HCT116 (cell line): ENCODE data around the gene PEX26. TPM values are rescaled to one million over a fixed set of nuclear protein-coding genes. Genes with fewer than 3 reads are reported as not detected.

Source experiments
- ATAC-seq: fragments of 200-7000 bp; cut with Tn5 transposase; 2 replicates; pipeline ENCODE4 v1.9.1; 2020; ENCODE audit warnings: mild to moderate bottlenecking, moderate library complexity
- BruUV-seq: library from RNA; stranded (reverse); fragments of 400-500 nt; replicated peaks from 2 replicates; lab custom pipeline; 2021; lab: Mats Ljungman, UMichigan
- CTCF ChIA-PET: fragments of 300-600 bp; sonication (Branson Sonifier 250); formaldehyde crosslinking; loops from one replicate; lab custom pipeline; 2021; ENCODE audit warnings: antibody characterized with exemption; lab: Charles Lee
- POLR2A ChIA-PET: fragments of 300-600, 350-600 bp; sonication (Branson Sonifier 250); formaldehyde crosslinking; loops from one replicate; lab custom pipeline; 2021; ENCODE audit warnings: antibody characterized with exemption; lab: Charles Lee
- RAD21 ChIA-PET, 2 experiments: fragments of 300-600 bp; sonication (Branson Sonifier 250); formaldehyde crosslinking; loops; one replicate each; lab custom pipeline; 2023; ENCODE audit warnings: low total read pairs in 2 of 2; ENCODE audit not compliant: uncharacterized antibody in 2 of 2, unreplicated experiment in 2 of 2, low non-redundant PET in 1 of 2; lab: Charles Lee
- DNase-seq: peaks from one replicate; pipeline ENCODE4 v3.0.0-alpha.2; 2010; ENCODE audit warnings: low read depth, low spot score
- H2AFZ ChIP-seq: fragments of 200-600 bp; shearing (Covaris generic), sonication (generic); 2 replicates; pipeline ENCODE4 v1.6.1; 2017; ENCODE audit warnings: low read depth, mixed run types, mixed read lengths, antibody characterized with exemption, low read length; ENCODE audit not compliant: poor library complexity, severe bottlenecking
- H3K27ac ChIP-seq: 2 replicates; pipeline ENCODE4 v1.5.1; 2012; ENCODE audit warnings: low read depth, low read length
- H3K27me3 ChIP-seq: fragments of 200-600 bp; sonication (generic); 2 replicates; pipeline ENCODE4 v1.6.1; 2016; ENCODE audit warnings: mixed run types, low read length, mixed read lengths; ENCODE audit not compliant: insufficient read depth
- H3K36me3 ChIP-seq, 2 experiments: fragments of 200-500 bp in 1 of 2; fragments of 200-600 bp in 1 of 2; sonication (Bioruptor generic) in 1 of 2; sonication (generic) in 1 of 2; 2 replicates each; pipeline versions ENCODE4 v1.5.1 to v1.6.1; 2014 to 2016; ENCODE audit warnings: low read length in 2 of 2, inconsistent platforms in 1 of 2, mixed read lengths in 1 of 2, mixed run types in 1 of 2; ENCODE audit not compliant: insufficient read depth in 2 of 2, control insufficient read depth in 1 of 2
- H3K4me1 ChIP-seq, 2 experiments: fragments of 200-600 bp in 1 of 2; sonication (generic) in 1 of 2; 2 replicates each; pipeline versions ENCODE4 v1.5.1 to v1.6.1; 2012 to 2017; ENCODE audit warnings: low read length in 2 of 2, inconsistent platforms in 1 of 2, mild to moderate bottlenecking in 1 of 2, mixed read lengths in 1 of 2, mixed run types in 1 of 2, moderate library complexity in 1 of 2; ENCODE audit not compliant: insufficient read depth in 2 of 2, control insufficient read depth in 1 of 2
- H3K4me2 ChIP-seq: fragments of 200-600 bp; sonication (generic); 2 replicates; pipeline ENCODE4 v1.6.1; 2017; ENCODE audit warnings: mixed run types, low read length, mixed read lengths
- H3K4me3 ChIP-seq, 2 experiments: fragments of 200-600 bp in 1 of 2; sonication (generic) in 1 of 2; replicated peaks in 1 of 2; 2 replicates each; pipeline ENCODE4 v1.5.1; 2011 to 2016; ENCODE audit warnings: low read length in 2 of 2, control low read depth in 1 of 2, low read depth in 1 of 2, mild to moderate bottlenecking in 1 of 2, mixed read lengths in 1 of 2, mixed run types in 1 of 2
- H3K79me2 ChIP-seq: fragments of 200-600 bp; sonication (generic); 2 replicates; pipeline ENCODE4 v1.6.1; 2017; ENCODE audit warnings: mild to moderate bottlenecking, mixed run types, low read length, moderate library complexity, mixed read lengths; ENCODE audit not compliant: insufficient read depth
- H3K9ac ChIP-seq: fragments of 200-600 bp; sonication (generic); 2 replicates; pipeline ENCODE4 v1.6.1; 2016; ENCODE audit warnings: low read length, mixed read lengths
- H3K9me2 ChIP-seq: fragments of 200-600 bp; sonication (generic), shearing (Covaris generic); 2 replicates; pipeline ENCODE4 v1.6.1; 2017; ENCODE audit warnings: mixed run types, mild to moderate bottlenecking, moderate library complexity; ENCODE audit not compliant: insufficient read depth
- H3K9me3 ChIP-seq, 2 experiments: fragments of 200-500 bp in 1 of 2; fragments of 200-600 bp in 1 of 2; sonication (Bioruptor generic) in 1 of 2; sonication (generic) in 1 of 2; 2 replicates each; pipeline ENCODE4 v1.6.1; 2014 to 2017; ENCODE audit warnings: low read length in 2 of 2, mixed read lengths in 2 of 2, inconsistent platforms in 1 of 2, low read depth in 1 of 2, mild to moderate bottlenecking in 1 of 2, mixed run types in 1 of 2, moderate library complexity in 1 of 2; ENCODE audit not compliant: control insufficient read depth in 1 of 2, insufficient read depth in 1 of 2
- H4K20me1 ChIP-seq: fragments of 200-600 bp; sonication (generic), shearing (Covaris generic); 2 replicates; pipeline ENCODE4 v1.6.1; 2017; ENCODE audit warnings: mixed run types, mild to moderate bottlenecking, moderate library complexity; ENCODE audit not compliant: insufficient read depth
- ATF3 ChIP-seq: IDR thresholded peaks from 2 replicates; pipeline ENCODE4 v1.6.1; 2012
- CBX3 ChIP-seq: IDR thresholded peaks from 2 replicates; pipeline ENCODE4 v1.6.1; 2012; ENCODE audit warnings: low read depth
- CEBPB ChIP-seq: IDR thresholded peaks from 2 replicates; pipeline ENCODE4 v1.6.1; 2012; ENCODE audit warnings: low read depth
- CTCF ChIP-seq, 3 experiments: fragments of 200-600 bp in 1 of 3; sonication (generic) in 1 of 3; IDR thresholded peaks in 2 of 3; conservative IDR thresholded peaks in 1 of 3; 2 replicates each; pipeline ENCODE4 v1.5.1; 2012 to 2017; ENCODE audit warnings: low read depth in 2 of 3, low read length in 2 of 3, antibody characterized with exemption in 1 of 3, borderline replicate concordance in 1 of 3, control low read depth in 1 of 3, mild to moderate bottlenecking in 1 of 3, mixed read lengths in 1 of 3, mixed run types in 1 of 3, moderate library complexity in 1 of 3; ENCODE audit not compliant: insufficient read depth in 1 of 3
- EGR1 ChIP-seq: IDR thresholded peaks from 2 replicates; pipeline ENCODE4 v1.6.1; 2012; ENCODE audit warnings: low read depth
- ELF1 ChIP-seq: IDR thresholded peaks from 2 replicates; pipeline ENCODE4 v1.6.1; 2012; ENCODE audit warnings: low read depth, borderline replicate concordance
- EZH2 ChIP-seq: fragments of 200-600 bp; sonication (generic); IDR thresholded peaks from 2 replicates; pipeline ENCODE4 v1.6.1; 2017; ENCODE audit warnings: antibody characterized with exemption, mixed run types
- EZH2phosphoT487 ChIP-seq: fragments of 200-600 bp; IDR thresholded peaks from 2 replicates; pipeline ENCODE4 v1.6.1; 2018; ENCODE audit warnings: antibody characterized with exemption, borderline replicate concordance
- FOSL1 ChIP-seq: IDR thresholded peaks from 2 replicates; pipeline ENCODE4 v1.6.1; 2012; ENCODE audit warnings: low read depth
- JUND ChIP-seq: IDR thresholded peaks from 2 replicates; pipeline ENCODE4 v1.6.1; 2012
- MAX ChIP-seq: IDR thresholded peaks from 2 replicates; pipeline ENCODE4 v1.6.1; 2012
- POLR2A ChIP-seq: IDR thresholded peaks from 2 replicates; pipeline ENCODE4 v1.7.0; 2011; ENCODE audit warnings: borderline replicate concordance; ENCODE audit not compliant: insufficient read depth, insufficient read length; ENCODE audit errors: extremely low read depth
- RAD21 ChIP-seq: IDR thresholded peaks from 2 replicates; pipeline ENCODE4 v1.6.1; 2012; ENCODE audit warnings: low read depth, mild to moderate bottlenecking
- REST ChIP-seq: IDR thresholded peaks from 2 replicates; pipeline ENCODE4 v1.6.1; 2012; ENCODE audit warnings: low read depth
- SIN3A ChIP-seq: IDR thresholded peaks from 2 replicates; pipeline ENCODE4 v1.6.1; 2012; ENCODE audit warnings: low read depth
- SRF ChIP-seq: IDR thresholded peaks from 2 replicates; pipeline ENCODE4 v1.6.1; 2012; ENCODE audit warnings: low read depth
- TCF7L2 ChIP-seq: IDR thresholded peaks from 2 replicates; pipeline ENCODE4 v1.7.0; 2011; ENCODE audit warnings: borderline replicate concordance, inconsistent platforms; ENCODE audit not compliant: insufficient read depth, insufficient read length; ENCODE audit errors: extremely low read depth
- ZFX ChIP-seq: fragments of 450-650 bp; IDR thresholded peaks from 2 replicates; pipeline ENCODE4 v1.6.1; 2017
- ZNF274 ChIP-seq: fragments of 200-500 bp; sonication (Bioruptor generic); IDR thresholded peaks from 2 replicates; pipeline ENCODE4 v1.6.1; 2014; ENCODE audit warnings: mild to moderate bottlenecking, low read depth, low read length, inconsistent platforms
- intact Hi-C: fragments of 100-400 bp; cut with micrococcal nuclease; formaldehyde crosslinking; loops from 2 replicates; pipeline ENCODE4 v1.10.0; 2022
- total RNA-seq: library from RNA; stranded (reverse); gene quantifications from one replicate; pipeline ENCODE4 v1.2.1, GENCODE V29; 2021; ENCODE audit not compliant: unreplicated experiment

PEX26 gene
- total RNA-seq, 1 experiment from 2014 or later = 26.4 TPM

- no peak for TF ChIP-seq POLR2A
Measured at GRCh38 chr22:18087350-18087855, 9.6 kb downstream of the PEX26 start (continued).

- Histone ChIP-seq H3K27me3 (no peaks in the 10 kb centered on the region), H4K20me1 (no peaks in the 10 kb centered on the region), H3K4me3 (no peak overlapping the region), H3K9me3 (no peaks in the 10 kb centered on the region), H3K9me2 (no peaks in the 10 kb centered on the region), H2AFZ (no peak overlapping the region), H3K27ac (no peak overlapping the region), H3K79me2 (peaks cover under 1% of the 10 kb centered on the region; the same call in 1 of the 2 replicates), H3K4me1 (no peaks in the 10 kb centered on the region), H3K4me2 (no peak overlapping the region), H3K36me3 (peaks cover 16 to 24% of the 10 kb centered on the region in 2 experiments; a peak in 3 of 4 replicates), H3K9ac (no peak overlapping the region)
- ChIA-PET CTCF (interaction anchor here (1.0 kb wide), 1 partner anchor 13 kb away, joined by 4 read pairs; no protein-coding TSS in a partner anchor), POLR2A (interaction anchor here (0.9 kb wide), 1 partner anchor 13 kb away, joined by 3 read pairs; no protein-coding TSS in a partner anchor), RAD21 (no interaction called here)
- ATAC-seq = no peak
- intact Hi-C loops = no loop called here
- BruUV-seq = no TSS peak
- TF ChIP-seq ZFX (no peak), POLR2A (no peak), REST (no peak), EZH2phosphoT487 (no peak), CTCF (IDR thresholded peaks at IDR 0.05 in 2 of 3, conservative IDR thresholded peaks at IDR 0.05 in 1 of 3; ENCODE audit: borderline replicate concordance in 1 of 3, insufficient read depth in 1 of 3, low read depth in 2 of 3, low read length in 2 of 3) (no peak), TCF7L2 (no peak), SRF (no peak), SIN3A (no peak), CEBPB (no peak), FOSL1 (no peak), ZNF274 (no peak), RAD21 (no peak), JUND (no peak), MAX (no peak), ELF1 (no peak), EGR1 (no peak), ATF3 (no peak), CBX3 (no peak), EZH2 (no peak)
- no peak for DNase-seq
Measured at GRCh38 chr22:18088825-18089568, 11.2 kb downstream of the PEX26 start.
